ENCODE data around the gene PHC2.

DNA sequence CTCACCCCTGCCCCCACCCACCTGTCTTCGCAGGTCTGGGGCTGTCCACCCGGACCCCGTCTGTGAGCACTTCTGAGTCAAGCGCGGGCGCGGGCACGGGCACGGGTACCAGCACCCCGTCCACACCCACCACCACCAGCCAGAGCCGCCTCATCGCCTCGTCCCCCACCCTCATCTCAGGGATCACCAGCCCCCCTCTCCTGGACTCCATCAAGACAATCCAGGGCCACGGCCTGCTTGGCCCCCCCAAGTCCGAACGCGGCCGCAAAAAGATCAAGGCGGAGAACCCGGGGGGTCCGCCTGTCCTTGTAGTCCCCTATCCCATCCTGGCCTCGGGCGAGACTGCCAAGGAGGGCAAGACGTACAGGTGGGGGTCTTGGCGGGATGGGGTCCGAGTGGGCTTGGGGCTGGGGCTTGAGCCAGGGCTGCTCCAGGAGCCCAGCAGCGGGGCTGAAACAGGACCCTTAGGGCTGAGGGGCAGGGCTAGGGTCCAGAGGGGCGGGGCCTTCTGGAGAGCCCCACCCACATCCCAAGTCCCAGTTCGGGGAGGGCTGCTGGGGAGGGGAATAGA lies 150.7 kb downstream of the PHC2 start:
- TF ChIP-seq EZH2phosphoT487 (conservative IDR thresholded peaks at IDR 0.05; ENCODE audit: low read length) = no peak
- TF ChIP-seq, protein P1, sequence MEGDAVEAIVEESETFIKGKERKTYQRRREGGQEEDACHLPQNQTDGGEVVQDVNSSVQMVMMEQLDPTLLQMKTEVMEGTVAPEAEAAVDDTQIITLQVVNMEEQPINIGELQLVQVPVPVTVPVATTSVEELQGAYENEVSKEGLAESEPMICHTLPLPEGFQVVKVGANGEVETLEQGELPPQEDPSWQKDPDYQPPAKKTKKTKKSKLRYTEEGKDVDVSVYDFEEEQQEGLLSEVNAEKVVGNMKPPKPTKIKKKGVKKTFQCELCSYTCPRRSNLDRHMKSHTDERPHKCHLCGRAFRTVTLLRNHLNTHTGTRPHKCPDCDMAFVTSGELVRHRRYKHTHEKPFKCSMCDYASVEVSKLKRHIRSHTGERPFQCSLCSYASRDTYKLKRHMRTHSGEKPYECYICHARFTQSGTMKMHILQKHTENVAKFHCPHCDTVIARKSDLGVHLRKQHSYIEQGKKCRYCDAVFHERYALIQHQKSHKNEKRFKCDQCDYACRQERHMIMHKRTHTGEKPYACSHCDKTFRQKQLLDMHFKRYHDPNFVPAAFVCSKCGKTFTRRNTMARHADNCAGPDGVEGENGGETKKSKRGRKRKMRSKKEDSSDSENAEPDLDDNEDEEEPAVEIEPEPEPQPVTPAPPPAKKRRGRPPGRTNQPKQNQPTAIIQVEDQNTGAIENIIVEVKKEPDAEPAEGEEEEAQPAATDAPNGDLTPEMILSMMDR (IDR thresholded peaks at IDR 0.05; ENCODE audit: insufficient read depth, low read length, poor library complexity, severe bottlenecking) = no peak
